D721Med (cell line): ENCODE results near the gene FYN.

Experiments
- DNase-seq: peaks from one replicate; pipeline ENCODE4 v3.0.0; 2011; ENCODE audit warnings: low spot score; ENCODE audit not compliant: insufficient read length
- FAIRE-seq: peaks from 2 replicates; lab custom pipeline; 2011; peaks lifted over from hg19 to GRCh38; lab: Jason Lieb, UNC
- CTCF ChIP-seq: IDR thresholded peaks from 2 replicates; pipeline ENCODE4 v1.5.1; 2012; ENCODE audit warnings: mild to moderate bottlenecking, control low read depth; ENCODE audit not compliant: insufficient read depth; ENCODE audit errors: missing control alignments

FYN gene

GRCh38 chr6:111759331-111759835 is 113.9 kb downstream of the FYN start:
- DNase-seq (no peak), FAIRE-seq (no peak)
- TF ChIP-seq CTCF = no peak

- DNase-seq = no peak
- TF ChIP-seq CTCF = no peak
- FAIRE-seq = no peak
These were observed 114.5 kb downstream of the FYN start for GRCh38 chr6:111758608-111759329.

GRCh38 chr6:111757342-111757741 is 115.9 kb downstream of the FYN start:
- FAIRE-seq (no peak), DNase-seq (no peak)
- TF ChIP-seq CTCF = no peak

GRCh38 chr6:111754423-111754822 is 118.8 kb downstream of the FYN start:
- FAIRE-seq (no peak), DNase-seq (no peak)
- no peak for TF ChIP-seq CTCF

GRCh38 chr6:111753573-111753972 is 119.7 kb downstream of the FYN start:
- no peak for TF ChIP-seq CTCF
- FAIRE-seq (no peak), DNase-seq (no peak)

GRCh38 chr6:111752476-111752875 is 120.8 kb downstream of the FYN start:
- DNase-seq (no peak), FAIRE-seq (no peak)
- TF ChIP-seq CTCF = no peak
